Prostate gland (tissue), 2 donors: ENCODE measurements around the gene COX14. TPM values are rescaled to one million over a fixed set of nuclear protein-coding genes. Genes with fewer than 3 reads are reported as not detected.
A peak's percentile ranks its signal among the peaks of the same experiment; 100 is the strongest.

Experiments
- DNase-seq: peaks from one replicate; pipeline ENCODE4 v3.0.0-alpha.2; 2019; ENCODE audit warnings: low spot score
- H3K27ac ChIP-seq, 2 donors: fragments of 200-600 bp; sonication (generic); 2 replicates each; pipeline ENCODE4 v1.5.1; 2017 to 2019
- H3K27me3 ChIP-seq: fragments of 200-600 bp; sonication (generic); replicated peaks from 2 replicates; pipeline ENCODE4 v1.5.1; 2019; ENCODE audit not compliant: insufficient read depth
- H3K36me3 ChIP-seq, 2 donors: fragments of 200-600 bp; sonication (generic); 1 replicate in 1 of 2; 2 replicates in 1 of 2; pipeline versions ENCODE4 v1.5.1 to v1.8.1; 2017 to 2019
- H3K4me1 ChIP-seq: fragments of 200-600 bp; sonication (generic); replicated peaks from 2 replicates; pipeline ENCODE4 v1.5.1; 2019
- H3K4me3 ChIP-seq, 2 donors: fragments of 200-600 bp; sonication (generic); 2 replicates each; pipeline ENCODE4 v1.5.1; 2017 to 2019
- H3K9me3 ChIP-seq: fragments of 200-600 bp; sonication (generic); 2 replicates; pipeline ENCODE4 v1.5.1; 2017
- CTCF ChIP-seq, 4 experiments: fragments of 200-600 bp in 2 of 4; fragments of 450-650 bp in 2 of 4; sonication (generic) in 2 of 4; IDR thresholded peaks; 1 replicate in 3 of 4; 2 replicates in 1 of 4; pipeline ENCODE4 v1.5.1; 2016 to 2019; ENCODE audit warnings: antibody characterized with exemption in 4 of 4, mild to moderate bottlenecking in 2 of 4, moderate library complexity in 2 of 4
- POLR2A ChIP-seq: fragments of 450-650 bp; IDR thresholded peaks from one replicate; pipeline ENCODE4 v1.6.1; 2016; ENCODE audit warnings: antibody characterized with exemption, mild to moderate bottlenecking
- POLR2AphosphoS5 ChIP-seq: sonication (generic); formaldehyde crosslinking; IDR thresholded peaks from one replicate; pipeline ENCODE4 v1.6.1; 2017; ENCODE audit warnings: antibody characterized with exemption
- WGBS: methylation state at CpG from one replicate; pipeline ENCODE4 v1.1.5; 2018; 5-methylcytosine and 5-hydroxymethylcytosine counted together
- intact Hi-C: fragments of 100-400 bp; cut with DNase I; formaldehyde crosslinking; loops from one replicate; pipeline ENCODE4 v1.14.2; 2022
- total RNA-seq, 2 donors: library from RNA; depleted of rRNA; stranded (reverse); fragments of >200 nt; gene quantifications; one replicate each; pipeline ENCODE4 v1.1.0, GENCODE V29; 2016

COX14 gene
- total RNA-seq, 2 donors from 2014 or later = 59.9 to 84.6 TPM

DNA sequence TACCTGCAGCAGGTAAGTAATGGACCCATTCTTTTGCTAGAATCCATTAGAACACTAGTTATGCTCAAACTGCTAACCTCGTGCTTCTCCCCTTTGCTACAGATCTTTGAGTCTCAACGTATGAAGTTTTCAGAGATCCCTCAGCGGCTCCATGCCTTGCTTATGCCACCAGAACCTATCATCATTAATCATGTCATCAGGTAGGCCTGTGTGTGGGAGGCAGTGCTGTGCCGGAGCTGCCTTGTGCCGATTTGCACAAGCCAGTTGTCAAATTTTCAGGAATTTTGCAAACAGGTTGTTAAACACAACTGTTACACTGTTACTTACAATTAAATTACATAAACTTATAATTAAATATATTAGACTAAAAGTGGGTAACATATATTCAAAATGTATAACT is 21.6 kb upstream of the COX14 start:
- no peaks in the 10 kb centered on the region for H3K27me3 ChIP-seq
- no peaks in the 10 kb centered on the region for H3K4me1 ChIP-seq
- H3K27ac ChIP-seq = no peak overlapping the region
- no peak overlapping the region for H3K4me3 ChIP-seq
- intact Hi-C loops = no loop called here
- no peak for DNase-seq
- H3K9me3 ChIP-seq = no peaks in the 10 kb centered on the region
- peaks cover 9 to 10% of the 10 kb centered on the region in 2 donors for H3K36me3 ChIP-seq
- TF ChIP-seq POLR2AphosphoS5 (no peak), CTCF (IDR thresholded peaks at IDR 0.05) (no peak), POLR2A (no peak)
- 91% methylated on average over 5 of the region's 5 CpGs for WGBS

GRCh38 chr12:50097952-50098351 is 14.1 kb upstream of the COX14 start:
- Histone ChIP-seq H3K36me3 (peaks cover 22 to 32% of the 10 kb centered on the region in 2 donors), H3K4me1 (no peaks in the 10 kb centered on the region), H3K4me3 (no peak overlapping the region), H3K27ac (no peak overlapping the region), H3K27me3 (no peaks in the 10 kb centered on the region), H3K9me3 (no peaks in the 10 kb centered on the region)
- TF ChIP-seq POLR2AphosphoS5 = no peak
- TF ChIP-seq POLR2A = no peak
- TF ChIP-seq CTCF (IDR thresholded peaks at IDR 0.05) = no peak
- DNase-seq = no peak
- 87% methylated on average over 6 of the region's 6 CpGs for WGBS
- intact Hi-C loops = no loop called here

DNA sequence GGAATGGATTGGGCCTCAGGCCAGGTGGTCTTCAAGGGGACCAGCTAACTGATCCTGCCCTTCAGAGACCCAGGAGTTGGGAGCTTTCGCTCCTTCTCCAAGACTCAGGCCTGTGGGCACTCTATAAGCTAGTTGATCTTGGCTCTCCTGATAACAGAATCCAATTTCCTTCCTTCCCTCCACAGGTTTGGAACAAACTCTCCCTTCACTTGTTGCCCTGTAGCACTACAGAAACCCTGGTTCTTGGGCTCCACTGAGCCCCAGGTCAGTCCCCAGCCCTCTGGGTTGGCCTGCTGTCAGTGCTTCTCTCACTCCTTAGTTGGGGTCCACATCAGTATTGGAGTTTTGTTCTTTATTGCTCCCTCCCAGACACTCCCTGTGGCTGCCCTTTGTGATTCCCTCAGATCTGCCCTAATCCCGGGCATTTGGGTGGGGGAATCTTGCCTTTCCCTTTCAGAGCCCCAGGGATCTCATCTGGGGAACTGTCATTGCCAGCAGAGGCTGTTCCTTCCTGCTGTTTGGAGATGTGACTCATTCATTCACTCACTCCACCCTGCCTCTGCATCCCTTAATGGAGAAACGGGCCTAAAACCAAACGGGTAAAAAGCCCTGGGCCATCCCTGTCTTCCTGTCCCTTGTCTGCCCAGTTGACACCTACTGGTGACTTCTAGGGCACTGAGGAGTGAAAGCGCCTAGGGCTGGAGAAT is 12.6 kb upstream of the COX14 start:
- Histone ChIP-seq H3K9me3 (no peaks in the 10 kb centered on the region), H3K27ac (no peak overlapping the region), H3K4me1 (peaks cover 5% of the 10 kb centered on the region), H3K27me3 (no peaks in the 10 kb centered on the region), H3K36me3 (peaks cover 21 to 29% of the 10 kb centered on the region in 2 donors), H3K4me3 (no peak overlapping the region)
- no peak for DNase-seq
- intact Hi-C loops = loop anchor here (10.0 kb wide), 1 partner anchor 215 kb away; no protein-coding TSS in a partner anchor
- WGBS = 69% methylated on average over 5 of the region's 5 CpGs
- TF ChIP-seq CTCF (IDR thresholded peaks at IDR 0.05) (no peak), POLR2AphosphoS5 (no peak), POLR2A (no peak)

DNA sequence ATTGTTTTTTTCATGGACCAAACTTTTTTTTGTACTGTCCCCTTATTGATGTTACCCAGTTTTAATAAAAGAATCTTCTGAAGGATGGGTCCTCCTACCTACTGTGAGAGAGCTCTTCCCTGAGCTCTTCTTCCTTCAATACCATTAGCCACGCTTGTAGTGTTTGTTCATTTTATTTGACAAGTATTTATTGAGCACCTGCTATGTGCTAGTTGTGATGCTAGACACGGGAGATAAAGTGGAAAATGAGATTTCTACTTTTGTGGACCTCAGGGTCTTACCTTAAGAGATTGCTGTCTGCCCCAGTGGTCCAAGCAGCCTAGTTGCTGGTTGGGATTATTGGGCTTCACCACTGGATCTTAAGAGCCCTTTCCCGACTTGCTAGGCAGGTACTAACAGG is 11.5 kb upstream of the COX14 start:
- no peaks in the 10 kb centered on the region for H3K9me3 ChIP-seq
- TF ChIP-seq POLR2A (no peak), POLR2AphosphoS5 (no peak), CTCF (IDR thresholded peaks at IDR 0.05) (no peak)
- peaks cover 5% of the 10 kb centered on the region for H3K4me1 ChIP-seq
- H3K27me3 ChIP-seq = no peaks in the 10 kb centered on the region
- H3K36me3 ChIP-seq = peaks cover 16 to 23% of the 10 kb centered on the region in 2 donors
- WGBS = 68% methylated on average over 3 of the region's 3 CpGs
- intact Hi-C loops = loop anchor here (10.0 kb wide), 1 partner anchor 214 kb away; no protein-coding TSS in a partner anchor
- H3K4me3 ChIP-seq = no peak overlapping the region
- H3K27ac ChIP-seq = no peak overlapping the region
- DNase-seq = no peak

- H3K36me3 ChIP-seq = peaks cover 7 to 14% of the 10 kb centered on the region in 2 donors
- H3K9me3 ChIP-seq = no peaks in the 10 kb centered on the region
- no peak overlapping the region for H3K27ac ChIP-seq
- no peaks in the 10 kb centered on the region for H3K27me3 ChIP-seq
- intact Hi-C loops = loop anchor here (10.0 kb wide), 1 partner anchor 213 kb away; no protein-coding TSS in a partner anchor
- peaks cover 5% of the 10 kb centered on the region for H3K4me1 ChIP-seq
- 75% methylated on average over 3 of the region's 3 CpGs for WGBS
- no peak overlapping the region for H3K4me3 ChIP-seq
- DNase-seq = no peak
- TF ChIP-seq POLR2A (no peak), POLR2AphosphoS5 (no peak), CTCF (IDR thresholded peaks at IDR 0.05) (peak in 1 of 4 experiments; percentile 31)
These were observed 10.4 kb upstream of the COX14 start for GRCh38 chr12:50101663-50102062.
